ENCODE data around the gene FIBCD1. TPM values are rescaled to one million over a fixed set of nuclear protein-coding genes. Genes with fewer than 3 reads are reported as not detected.
"Not testable (repeated sequence)": the region's sequence is repeated elsewhere in the genome, so short reads cannot be mapped to it uniquely, and the experiment has no call there.

The FIBCD1 gene
- total RNA-seq, 1 experiment from 2014 or later, result 11.0 TPM

DNA sequence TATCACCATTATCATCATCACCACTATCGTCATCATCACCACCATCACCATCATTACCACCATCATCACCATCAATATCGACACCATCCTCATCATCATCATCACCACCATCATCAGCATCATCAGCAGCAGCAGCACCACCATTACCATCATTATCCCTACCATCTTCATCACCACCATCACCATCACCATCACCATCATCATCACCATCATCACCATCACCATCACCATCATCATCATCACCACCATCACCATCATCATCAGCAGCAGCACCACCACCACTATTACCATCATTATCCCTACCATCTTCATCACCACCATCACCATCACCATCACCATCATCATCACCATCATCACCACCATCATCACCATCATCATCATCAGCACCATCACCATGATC is 15.9 kb upstream of the FIBCD1 start:
- not testable (repeated sequence) for DNase-seq (ENCODE audit: low read depth)

DNA sequence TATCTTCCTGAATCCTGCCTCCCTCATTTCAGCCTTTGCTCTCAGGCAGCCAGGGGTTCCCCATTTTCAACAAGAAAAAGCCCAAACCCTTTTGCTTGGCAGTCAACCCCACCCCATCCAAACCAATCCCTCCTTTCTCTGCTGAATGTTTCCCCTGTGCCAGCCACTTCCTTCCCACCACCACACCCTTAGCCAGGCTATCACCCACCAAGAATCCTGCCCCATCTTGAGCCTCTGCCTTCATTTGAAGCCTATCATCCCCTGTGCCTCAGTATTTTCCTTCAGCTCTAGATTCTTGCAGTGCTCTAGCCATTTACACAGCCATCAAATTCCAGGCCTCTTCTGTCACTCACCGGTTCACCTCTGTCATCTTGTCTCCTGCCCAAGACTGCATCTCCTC is 15.3 kb upstream of the FIBCD1 start:
- no peak for DNase-seq (ENCODE audit: low read depth)

DNA sequence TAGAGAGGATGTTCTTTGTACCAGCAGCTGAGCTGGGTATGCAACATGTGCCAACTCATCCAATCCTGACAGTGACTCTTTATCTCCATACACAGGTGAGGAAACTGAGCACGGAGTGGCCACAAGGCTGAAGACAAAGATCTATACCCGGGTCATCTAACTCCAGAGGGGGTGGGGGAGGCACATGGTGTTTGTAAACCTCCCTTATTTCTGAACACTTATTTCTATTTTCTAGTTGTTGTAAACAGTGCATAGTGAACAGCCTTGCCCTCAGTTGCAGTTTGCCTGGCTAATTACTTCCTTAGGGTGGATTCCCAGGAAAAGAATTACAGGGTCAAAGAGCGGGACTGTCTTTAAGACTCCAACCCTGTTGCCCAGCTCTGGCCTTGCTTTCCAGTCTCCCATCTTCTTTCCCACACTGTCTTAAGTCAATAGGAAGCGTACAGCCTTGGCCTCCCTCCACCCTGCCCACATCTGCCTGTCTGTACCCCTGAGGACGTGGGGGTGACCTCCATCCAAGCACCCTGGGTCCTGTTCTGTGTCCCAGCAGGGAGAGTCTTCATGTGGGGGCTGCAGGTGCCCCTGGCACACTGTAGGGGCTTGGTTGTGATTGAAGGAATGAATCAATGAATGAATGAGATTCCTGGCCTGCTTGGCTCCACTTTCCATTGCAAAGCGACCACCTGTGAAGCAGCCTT is 13.2 kb upstream of the FIBCD1 start:
- no peak for DNase-seq (ENCODE audit: low read depth)

DNA sequence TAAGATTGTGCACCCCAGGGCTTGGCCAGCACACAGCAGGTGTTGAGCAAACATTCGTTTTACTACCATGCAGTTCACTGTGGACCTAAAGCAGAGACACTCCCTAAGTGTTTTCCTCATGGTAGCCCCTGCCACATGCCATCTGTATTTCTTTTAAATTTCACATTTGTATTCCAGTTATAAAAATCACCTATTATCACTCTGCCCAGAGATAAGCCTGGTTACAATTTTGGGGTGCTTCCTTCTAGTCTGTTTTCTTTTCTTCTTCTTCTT is 10.9 kb upstream of the FIBCD1 start:
- no peak for DNase-seq (ENCODE audit: low read depth)

DNA sequence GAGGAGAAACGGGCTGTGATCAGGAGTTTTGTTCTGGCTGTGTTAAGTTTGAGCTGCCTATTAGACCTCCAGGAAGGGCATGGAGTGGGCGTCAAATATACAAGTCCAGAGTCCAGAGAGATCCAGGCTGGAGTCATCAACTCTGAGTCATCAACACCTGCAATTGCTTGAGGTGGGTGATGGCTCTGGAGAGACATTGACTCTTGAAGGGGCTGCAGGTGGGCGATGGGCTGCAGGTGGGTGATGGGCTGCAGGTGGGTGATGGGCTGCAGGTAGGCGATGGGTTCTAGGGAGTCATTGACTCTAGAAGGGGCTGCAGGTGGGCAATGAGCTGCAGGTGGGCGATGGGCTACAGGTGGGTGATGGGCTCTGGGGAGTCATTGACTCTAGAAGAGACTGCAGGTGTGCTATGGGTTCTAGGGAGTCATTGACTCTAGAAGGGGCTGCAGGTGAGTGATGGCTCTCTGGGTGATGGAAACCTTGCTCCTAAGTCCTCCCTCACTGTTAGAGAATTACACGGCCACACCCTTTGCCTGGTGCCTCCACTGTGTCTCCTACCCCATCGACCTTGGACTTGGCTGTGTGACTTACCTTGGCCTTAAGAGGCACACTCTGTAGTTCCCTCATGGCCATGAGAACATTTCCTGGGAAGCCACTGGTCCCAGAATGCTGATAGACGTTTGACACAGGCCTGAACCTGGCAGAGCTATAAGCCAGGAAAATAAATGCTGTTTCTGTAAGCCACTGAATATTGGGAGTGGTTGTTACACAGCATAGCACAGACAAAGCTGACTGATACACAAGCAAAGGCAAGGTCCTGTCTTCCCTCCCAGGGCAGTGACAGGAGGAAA is 10.4 kb upstream of the FIBCD1 start:
- no peak for DNase-seq (ENCODE audit: low read depth)

DNA sequence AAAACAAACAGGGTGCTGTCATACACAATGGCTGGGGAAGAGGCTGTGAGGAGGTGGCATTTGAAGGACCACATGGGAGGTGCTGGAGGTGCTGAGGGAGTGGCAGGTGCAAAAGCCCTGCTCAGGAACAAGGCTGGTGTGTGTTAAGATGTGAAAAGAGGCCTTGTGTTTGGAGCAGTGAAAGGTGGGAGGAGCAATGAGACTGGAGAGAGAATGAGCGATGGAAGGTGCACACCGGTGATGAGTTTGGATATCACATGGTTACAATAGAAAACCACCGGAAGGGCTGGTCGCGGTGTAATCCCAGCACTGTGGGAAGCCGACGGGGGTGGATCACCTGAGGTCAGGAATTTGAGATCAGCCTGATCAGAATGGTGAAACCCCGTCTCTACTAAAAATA is 9.2 kb upstream of the FIBCD1 start:
- no peak for DNase-seq (ENCODE audit: low read depth)

DNA sequence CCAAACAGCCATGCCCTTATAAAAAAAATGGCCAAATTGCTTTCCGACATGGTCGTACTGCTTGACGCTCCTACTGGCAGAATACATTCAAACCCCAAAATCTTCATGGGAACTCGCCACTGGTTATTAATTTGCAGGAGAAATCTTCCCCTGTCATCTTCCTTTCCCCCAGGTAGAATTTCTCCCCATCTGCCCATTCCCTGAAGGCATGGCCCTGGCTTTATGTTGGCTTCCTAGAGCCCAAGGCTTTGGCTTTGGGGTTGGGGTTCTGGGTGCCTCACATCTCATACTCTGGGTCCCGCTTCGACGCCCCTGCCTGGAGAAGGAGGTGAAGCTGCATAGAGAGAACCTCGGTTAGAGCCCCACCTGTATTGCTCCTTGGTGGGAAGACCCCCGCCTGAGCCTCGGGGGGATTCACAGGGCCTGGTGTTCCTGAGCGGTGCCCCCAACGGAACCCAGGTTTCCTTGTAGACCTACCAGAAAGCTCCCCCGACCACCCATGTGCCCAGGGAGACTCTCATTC is 8.6 kb upstream of the FIBCD1 start:
- no peak for DNase-seq (ENCODE audit: low read depth)

DNA sequence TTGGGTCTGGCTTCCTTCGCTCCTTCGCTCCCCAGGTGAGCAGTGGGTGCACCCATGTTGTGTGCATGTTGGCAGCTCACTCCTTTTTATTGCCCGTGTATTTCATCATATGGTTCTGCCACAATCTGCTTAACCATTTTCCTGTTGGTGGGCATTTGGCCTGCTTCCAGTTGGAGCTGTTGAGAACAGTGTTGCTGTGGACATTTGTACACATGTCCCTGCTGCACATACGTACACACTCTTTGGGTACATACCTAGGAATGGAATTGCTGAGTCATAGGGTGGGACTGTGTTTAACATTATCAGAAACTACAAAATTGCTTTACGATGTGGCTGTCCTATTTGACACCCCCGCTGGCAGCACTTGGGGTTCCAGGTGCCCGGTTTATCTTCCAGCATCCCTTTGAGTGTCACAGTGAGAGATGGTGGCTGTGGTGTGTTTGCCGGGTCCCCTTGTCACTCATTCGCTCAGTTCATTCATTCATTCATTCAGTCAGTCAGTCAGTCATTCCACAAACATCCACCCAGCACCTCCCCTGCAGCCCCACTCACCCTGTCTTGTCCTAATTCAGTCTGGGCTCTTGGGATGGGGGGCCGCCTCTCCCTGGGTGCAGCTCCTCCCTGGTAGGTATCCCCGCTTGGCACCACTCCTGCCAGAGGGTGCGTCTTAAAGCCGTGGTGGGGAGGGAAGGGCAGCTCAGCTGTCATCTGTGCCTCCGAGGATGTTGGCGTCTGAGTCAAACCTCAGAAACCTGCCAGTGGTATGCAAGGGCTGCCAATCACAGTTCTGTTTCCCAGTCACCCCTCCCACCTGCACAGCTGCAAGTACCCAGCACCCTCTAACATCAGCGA is 7.9 kb upstream of the FIBCD1 start:
- no peak for DNase-seq (ENCODE audit: low read depth)

DNA sequence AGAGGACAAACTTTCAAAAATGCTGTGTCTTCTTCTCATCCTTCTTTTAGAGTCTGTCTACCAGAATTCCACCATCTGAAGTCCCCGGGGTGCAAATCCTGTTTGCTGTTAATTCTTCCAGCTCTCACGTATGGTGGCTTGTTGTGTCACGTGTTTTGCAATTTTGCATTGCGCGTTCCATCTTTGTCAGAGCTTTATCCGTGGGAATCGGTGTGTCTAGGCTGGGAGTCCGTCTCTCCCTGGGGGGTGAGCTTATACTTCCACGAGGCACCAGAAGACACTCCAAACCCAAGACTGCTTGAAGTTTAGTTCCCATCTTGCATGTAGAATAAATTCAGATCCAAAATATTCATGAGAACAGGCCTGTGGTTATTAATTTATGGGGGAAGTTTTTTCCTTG is 6.1 kb upstream of the FIBCD1 start:
- no peak for DNase-seq (ENCODE audit: low read depth)

DNA sequence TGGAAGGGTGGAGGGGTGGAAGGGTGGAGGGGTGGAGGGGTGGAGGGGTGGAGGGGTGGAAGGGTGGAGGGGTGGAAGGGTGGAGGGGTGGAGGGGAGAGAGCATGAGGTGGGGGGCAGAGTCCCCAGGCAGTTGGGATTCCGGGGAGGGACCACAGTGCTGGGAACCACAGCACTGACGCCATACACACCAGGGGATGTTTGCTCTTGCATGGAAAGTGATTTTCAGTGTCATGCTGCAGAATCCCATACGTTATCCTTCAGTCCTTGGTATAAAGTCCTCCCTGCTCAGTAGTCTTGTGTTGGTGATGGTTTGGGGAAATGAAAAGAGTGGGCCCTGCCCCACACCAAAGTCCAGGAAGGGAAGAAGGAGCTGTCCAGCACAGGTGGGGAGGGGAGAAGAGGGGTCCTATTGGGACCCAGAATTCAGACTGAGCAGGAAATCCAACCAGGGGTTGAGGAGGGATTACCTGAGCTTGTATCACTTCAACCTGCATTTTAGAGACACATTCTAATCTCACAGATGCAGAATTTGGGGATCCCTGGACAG is 5.5 kb upstream of the FIBCD1 start:
- DNase-seq (ENCODE audit: low read depth), result no peak

DNA sequence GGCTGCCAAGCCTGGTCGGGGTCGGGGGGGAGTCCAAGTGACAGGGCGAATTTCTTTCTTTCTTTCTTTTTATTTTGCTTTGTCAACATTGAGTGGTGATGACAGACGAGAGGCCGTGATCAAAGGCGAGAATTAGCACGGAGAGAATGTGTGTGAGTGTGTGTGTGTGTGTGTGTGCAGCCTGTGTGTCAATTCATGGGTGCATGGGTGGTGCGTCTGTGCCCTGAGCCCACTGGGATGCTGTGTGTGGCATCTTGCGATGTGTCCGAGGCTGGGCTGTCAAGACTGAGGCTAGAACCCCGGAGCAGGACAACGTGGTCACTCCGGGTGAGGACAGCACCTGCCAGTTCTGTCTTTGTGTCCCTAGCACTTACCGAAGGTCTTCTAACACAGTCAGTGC is 4.7 kb upstream of the FIBCD1 start:
- DNase-seq (ENCODE audit: low read depth), result no peak

DNA sequence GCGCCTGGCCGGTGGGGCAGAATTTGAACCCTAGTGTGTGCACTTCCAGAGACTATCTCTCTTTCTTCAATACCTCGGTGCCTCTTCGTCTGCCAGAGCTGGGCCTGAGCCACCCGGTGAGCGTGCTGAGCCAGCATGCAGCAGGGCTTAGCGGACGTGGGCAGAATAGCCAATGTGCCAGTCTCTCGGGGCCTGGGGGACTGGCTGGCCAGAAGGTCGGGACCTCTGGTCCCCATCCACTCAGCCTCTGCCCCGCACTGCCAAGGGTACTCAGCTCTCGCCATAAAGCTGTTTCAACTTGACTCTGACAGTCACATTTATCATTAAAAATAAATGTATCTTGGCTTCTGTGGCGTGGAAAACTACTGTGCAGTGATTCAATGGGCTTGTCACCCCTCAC is 4.2 kb upstream of the FIBCD1 start:
- DNase-seq (ENCODE audit: low read depth), result no peak

DNA sequence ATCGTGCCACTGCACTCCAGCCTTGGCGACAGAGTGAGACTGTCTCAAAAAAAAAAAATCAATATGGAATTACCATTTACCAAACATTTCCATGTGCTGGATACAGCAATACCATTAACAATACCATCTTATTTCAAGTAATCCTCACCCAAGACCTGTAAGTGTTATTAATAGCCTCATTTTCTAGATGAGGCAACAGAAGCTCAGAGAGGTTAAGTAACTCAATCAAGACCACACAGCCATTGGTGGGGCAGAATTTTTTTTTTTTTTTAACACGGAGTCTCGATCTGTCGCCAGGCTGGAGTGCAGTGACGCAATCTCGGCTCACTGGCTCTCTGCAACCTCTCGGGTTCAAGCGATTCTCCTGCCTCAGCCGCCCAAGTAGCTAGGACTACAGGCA is 3.6 kb upstream of the FIBCD1 start:
- no peak for DNase-seq (ENCODE audit: low read depth)

DNA sequence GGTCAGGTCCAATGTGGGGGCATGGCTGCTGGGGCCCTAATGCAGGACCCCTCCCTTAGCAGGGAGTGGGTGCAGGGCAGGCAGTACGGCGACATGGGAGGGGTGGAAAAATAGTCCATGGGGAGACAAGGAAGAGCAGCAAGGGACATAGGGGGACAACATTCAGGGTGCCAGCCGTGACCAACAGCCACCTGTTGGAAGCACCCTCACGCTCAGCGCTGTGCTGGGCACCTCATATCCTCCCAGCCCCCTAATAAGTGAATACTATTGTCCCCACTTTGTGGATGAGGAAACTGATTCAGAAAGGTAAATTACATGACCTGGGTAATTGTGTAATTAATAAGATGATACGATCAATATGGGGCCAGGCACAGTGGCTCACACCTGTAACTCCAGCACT is 3.0 kb upstream of the FIBCD1 start:
- DNase-seq (ENCODE audit: low read depth), result no peak

DNA sequence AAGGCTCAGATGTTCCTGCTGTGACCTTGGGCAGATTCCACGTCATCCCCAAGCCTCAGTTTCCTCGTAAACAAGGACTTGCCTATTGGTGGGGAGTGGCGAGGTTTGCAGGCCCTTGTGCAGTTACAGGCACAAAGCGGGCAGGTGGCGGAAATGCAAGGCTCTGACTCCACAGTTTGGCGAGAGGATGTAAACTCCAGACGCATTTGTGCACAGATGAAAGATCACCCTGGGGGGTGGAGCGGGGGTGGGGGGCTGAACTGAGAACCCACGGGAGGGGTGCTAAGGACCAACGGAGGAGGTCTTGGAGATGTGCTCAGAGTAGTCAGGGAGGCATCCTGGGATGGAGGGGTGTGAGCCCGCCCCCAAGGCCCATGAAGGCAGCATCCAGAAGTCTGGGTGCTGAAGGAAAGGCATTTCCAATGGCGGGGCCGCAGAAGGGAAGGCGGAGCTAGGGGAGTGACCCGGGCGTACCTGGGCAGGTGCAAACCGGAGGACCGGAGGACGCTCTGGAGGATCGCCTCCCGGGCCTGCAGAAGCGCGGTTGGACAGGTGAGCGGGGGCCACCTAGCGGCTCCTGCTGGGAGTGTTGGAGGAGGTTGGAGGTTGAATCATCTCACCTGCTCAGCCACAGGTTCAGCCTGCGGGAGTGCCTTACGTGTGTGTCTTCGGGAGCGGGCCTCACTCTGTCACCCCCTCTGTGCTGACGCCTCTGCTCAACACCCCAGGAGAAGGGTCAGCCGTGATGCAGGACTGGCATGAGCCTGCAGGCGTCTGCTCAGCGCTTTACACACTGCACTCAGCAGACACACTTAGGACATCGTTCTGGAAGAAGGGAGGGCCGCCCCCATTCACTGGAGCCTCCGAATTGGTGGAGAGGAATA is 1.9 kb upstream of the FIBCD1 start:
- peak; percentile 78 for DNase-seq (ENCODE audit: low read depth)

DNA sequence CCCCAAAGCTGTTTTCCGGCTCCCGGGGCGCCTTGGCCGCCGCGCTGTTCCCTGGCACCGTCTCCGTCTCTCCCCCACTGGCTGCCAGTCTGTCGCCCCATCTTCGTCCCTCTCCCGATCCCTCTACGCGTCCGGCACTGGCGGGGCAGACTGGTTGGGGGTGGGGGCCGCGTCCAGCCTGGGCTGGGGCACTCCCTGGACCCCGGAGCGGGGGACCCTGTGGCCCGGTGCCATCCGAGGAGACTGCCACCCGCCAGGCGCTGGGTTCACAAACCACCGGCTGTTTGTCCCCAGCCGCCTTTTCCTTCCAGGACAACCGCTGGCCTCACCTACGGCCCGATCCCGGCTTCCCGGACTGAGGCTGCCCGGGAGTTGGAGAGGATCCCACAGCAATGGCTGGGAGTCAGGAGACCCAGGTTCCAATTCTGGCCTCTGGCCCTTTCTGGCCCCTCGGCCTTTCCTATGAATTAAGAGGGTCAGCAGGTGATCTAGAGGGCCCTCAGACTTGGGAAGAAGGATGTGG is 1.0 kb upstream of the FIBCD1 start:
- no peak for DNase-seq (ENCODE audit: low read depth)

DNA sequence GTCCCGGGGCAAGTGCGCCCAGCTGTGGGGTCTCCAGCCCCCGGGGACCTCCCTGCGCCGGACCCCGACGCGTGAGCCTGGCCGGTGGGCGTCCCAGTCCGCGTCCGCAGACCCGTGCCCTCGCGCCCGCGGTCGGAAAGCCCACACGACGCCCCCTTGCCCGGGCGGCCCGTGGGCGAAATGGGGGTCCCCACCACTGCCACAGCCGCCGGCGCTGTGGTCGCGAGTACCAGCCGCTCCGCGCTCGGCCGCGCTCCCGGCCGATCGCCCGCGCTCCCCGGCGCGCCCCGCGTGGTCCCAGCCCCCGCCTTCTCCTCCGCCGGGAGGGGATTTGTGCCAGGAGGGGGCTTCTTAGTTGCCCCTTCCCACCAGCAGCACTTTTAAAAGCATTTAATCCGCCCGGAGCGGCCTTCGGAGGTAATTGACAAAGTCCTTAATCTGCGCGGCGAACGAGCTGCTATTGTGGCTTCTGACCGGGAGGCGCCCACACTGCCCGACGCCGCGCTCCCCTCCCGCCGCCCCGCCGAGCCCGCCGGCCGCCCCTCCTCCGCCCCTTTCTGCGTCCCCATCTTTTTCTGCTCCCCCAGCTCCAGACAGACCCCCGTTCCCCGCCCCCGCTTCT is 469 bp upstream of the FIBCD1 start:
- no peak for DNase-seq (ENCODE audit: low read depth)

DNA sequence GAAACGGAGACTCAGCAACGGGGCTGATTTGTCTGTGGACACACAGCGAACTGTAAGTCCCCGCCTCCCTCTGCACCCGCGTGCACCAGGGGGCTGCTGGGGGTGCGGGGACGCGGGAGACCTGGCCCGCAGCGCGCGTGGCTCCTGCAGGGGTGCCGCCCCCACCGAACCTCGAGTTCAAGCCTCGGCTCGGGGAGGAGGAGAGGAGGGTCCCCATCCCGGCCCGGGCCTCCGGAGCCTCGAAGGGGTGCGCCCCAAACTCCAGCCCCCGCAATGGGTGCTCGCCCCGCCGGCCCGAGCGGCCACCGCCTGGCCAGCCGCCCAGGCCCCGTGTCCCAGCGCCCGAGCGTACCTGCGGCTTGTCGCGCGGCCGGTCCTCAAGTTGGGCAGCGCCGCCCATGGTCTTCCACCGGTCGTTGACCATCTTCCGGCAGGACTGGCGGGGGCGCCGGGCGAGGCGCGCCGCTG is 829 bp downstream of the FIBCD1 start:
- DNase-seq (ENCODE audit: low read depth), result no peak

DNA sequence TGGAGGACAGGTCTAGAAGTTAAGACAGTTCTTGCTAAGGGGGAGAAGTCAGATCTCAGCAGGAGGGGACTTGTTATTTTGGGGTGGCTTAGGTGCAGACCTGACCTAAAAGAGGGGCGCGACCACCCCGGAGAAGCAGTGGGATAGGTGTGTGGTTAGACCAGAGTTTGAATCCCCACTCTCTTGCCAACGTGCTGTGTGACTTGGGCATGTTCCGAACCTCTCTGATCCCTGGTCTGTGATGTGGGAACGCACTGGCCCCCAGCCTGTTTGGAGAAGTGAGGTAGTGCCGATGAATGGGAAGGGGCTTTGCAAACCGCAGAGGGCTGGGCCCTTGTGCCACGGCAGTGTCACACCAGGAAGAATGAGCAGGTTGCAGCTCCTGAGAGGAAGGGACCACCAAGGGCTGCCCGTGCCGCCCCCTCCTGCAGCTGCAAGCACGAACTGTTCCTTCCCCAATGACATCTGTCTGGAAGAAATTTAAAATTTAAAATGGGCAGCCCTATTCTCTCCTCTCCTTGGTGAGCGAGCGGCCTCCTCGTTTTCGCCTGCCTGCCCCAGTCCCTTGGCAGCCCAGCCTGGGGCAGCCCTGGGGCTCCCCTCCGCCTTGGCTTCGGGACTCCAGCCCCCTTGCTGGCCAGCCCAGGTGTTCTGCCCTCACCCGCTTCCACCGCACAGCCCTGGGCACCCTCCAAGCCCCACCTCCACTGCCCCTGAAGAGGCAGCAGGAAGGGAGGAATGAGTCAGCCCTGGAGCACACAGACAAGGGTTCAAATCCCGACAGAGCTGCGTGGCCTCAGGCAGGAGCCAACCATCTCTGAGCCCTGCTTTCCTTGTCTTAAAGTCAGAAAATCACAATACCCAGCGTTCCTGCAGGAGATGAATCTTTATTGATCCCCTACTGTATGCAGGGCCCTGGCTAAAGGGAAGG is 1.6 kb downstream of the FIBCD1 start:
- DNase-seq (ENCODE audit: low read depth), result no peak
